ENCODE data around the gene DNAJC1. TPM values are rescaled to one million over a fixed set of nuclear protein-coding genes. Genes with fewer than 3 reads are reported as not detected.

Gene DNAJC1
- total and polyA plus RNA-seq, 10 of the 15 experiments (the other 5 are each of a cell fraction or from before 2014, with no cell fraction given) = 2.5 to 39.3 (median 20.4) TPM

DNA sequence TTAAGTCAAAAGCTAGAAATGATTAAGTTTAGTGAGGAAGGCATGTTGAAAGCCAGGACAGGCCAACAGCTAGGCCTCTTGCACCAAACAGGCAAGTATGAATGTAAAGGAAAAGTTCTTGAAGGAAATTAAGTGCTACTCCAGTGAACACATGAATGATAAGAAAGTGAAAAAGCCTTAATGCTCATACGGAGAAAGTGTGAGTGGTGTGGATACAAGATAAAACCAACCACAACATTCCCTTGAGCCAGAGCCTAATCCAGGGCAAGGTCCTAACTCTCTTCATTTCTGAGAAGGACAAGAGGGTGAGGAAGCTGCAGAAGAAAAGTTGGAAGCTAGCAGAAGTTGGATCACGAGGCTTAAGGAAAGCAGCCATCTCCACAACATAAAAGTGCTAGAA is 53.0 kb downstream of the DNAJC1 start (continued):
- TF ChIP-seq, protein P1, sequence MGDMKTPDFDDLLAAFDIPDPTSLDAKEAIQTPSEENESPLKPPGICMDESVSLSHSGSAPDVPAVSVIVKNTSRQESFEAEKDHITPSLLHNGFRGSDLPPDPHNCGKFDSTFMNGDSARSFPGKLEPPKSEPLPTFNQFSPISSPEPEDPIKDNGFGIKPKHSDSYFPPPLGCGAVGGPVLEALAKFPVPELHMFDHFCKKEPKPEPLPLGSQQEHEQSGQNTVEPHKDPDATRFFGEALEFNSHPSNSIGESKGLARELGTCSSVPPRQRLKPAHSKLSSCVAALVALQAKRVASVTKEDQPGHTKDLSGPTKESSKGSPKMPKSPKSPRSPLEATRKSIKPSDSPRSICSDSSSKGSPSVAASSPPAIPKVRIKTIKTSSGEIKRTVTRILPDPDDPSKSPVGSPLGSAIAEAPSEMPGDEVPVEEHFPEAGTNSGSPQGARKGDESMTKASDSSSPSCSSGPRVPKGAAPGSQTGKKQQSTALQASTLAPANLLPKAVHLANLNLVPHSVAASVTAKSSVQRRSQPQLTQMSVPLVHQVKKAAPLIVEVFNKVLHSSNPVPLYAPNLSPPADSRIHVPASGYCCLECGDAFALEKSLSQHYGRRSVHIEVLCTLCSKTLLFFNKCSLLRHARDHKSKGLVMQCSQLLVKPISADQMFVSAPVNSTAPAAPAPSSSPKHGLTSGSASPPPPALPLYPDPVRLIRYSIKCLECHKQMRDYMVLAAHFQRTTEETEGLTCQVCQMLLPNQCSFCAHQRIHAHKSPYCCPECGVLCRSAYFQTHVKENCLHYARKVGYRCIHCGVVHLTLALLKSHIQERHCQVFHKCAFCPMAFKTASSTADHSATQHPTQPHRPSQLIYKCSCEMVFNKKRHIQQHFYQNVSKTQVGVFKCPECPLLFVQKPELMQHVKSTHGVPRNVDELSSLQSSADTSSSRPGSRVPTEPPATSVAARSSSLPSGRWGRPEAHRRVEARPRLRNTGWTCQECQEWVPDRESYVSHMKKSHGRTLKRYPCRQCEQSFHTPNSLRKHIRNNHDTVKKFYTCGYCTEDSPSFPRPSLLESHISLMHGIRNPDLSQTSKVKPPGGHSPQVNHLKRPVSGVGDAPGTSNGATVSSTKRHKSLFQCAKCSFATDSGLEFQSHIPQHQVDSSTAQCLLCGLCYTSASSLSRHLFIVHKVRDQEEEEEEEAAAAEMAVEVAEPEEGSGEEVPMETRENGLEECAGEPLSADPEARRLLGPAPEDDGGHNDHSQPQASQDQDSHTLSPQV (IDR thresholded peaks at IDR 0.05) = no peak
- TF ChIP-seq, protein P2, sequence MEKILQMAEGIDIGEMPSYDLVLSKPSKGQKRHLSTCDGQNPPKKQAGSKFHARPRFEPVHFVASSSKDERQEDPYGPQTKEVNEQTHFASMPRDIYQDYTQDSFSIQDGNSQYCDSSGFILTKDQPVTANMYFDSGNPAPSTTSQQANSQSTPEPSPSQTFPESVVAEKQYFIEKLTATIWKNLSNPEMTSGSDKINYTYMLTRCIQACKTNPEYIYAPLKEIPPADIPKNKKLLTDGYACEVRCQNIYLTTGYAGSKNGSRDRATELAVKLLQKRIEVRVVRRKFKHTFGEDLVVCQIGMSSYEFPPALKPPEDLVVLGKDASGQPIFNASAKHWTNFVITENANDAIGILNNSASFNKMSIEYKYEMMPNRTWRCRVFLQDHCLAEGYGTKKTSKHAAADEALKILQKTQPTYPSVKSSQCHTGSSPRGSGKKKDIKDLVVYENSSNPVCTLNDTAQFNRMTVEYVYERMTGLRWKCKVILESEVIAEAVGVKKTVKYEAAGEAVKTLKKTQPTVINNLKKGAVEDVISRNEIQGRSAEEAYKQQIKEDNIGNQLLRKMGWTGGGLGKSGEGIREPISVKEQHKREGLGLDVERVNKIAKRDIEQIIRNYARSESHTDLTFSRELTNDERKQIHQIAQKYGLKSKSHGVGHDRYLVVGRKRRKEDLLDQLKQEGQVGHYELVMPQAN (conservative IDR thresholded peaks at IDR 0.05) = no peak

DNA sequence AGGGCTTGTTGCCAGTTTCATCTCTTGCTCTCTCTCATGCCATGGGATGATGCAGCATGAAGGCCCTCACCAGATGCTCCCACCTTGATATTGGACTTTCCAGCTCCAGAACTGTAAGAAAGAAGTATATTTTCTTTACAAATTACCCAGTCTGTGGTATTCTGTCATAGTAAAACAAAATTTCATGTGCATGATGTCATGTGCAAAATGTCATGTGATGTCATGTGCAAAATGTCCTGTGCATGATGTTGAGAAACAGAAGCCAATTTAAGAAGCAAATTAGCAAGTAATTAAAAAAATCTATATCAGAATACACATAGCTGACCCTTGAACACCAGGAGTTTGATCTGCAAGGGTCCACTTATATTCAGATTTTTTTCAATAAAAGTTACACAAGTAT is 56.6 kb downstream of the DNAJC1 start:
- DNase-seq (ENCODE audit: low read depth, low spot score) (no peak), ATAC-seq (no peak), FAIRE-seq (no peak)
- intact Hi-C loops (cut with micrococcal nuclease; ENCODE audit: unreplicated experiment) = no loop called here
- Histone ChIP-seq H3K4me1 (ENCODE audit: control insufficient read depth, insufficient read depth, low read length) (no peaks in the 10 kb centered on the region), H3K9ac (ENCODE audit: control insufficient read depth, insufficient read depth, low read length) (no peak overlapping the region), H3K36me3 (ENCODE audit: control insufficient read depth in 2 of 2, insufficient read depth in 2 of 2, low read length in 1 of 2) (no peaks in the 10 kb centered on the region), H2AFZ (ENCODE audit: control insufficient read depth, low read depth, low read length) (no peak overlapping the region), H3K9me3 (replicated peaks; ENCODE audit: control insufficient read depth, insufficient read depth, low read length) (no peaks in the 10 kb centered on the region), H3K27ac (ENCODE audit: control insufficient read depth, insufficient read depth) (no peak overlapping the region), H4K20me1 (ENCODE audit: control insufficient read depth, insufficient read depth) (no peaks in the 10 kb centered on the region), H3K4me2 (ENCODE audit: control insufficient read depth, insufficient read depth) (no peak overlapping the region), H3K27me3 (replicated peaks in 1 of 2; ENCODE audit: control insufficient read depth in 2 of 2, insufficient read depth in 2 of 2, low read length in 1 of 2) (no peaks in the 10 kb centered on the region), H3K79me2 (ENCODE audit: control insufficient read depth, insufficient read depth, low read length) (no peaks in the 10 kb centered on the region; the same call in 1 of the 2 replicates), H3K4me3 (no peak overlapping the region)
- RAD21 ChIA-PET (ENCODE audit: unreplicated experiment) = interaction anchor here (1.1 kb wide), 1 partner anchor 25 kb away, joined by 3 read pairs; no protein-coding TSS in a partner anchor
- TF ChIP-seq, protein P3, sequence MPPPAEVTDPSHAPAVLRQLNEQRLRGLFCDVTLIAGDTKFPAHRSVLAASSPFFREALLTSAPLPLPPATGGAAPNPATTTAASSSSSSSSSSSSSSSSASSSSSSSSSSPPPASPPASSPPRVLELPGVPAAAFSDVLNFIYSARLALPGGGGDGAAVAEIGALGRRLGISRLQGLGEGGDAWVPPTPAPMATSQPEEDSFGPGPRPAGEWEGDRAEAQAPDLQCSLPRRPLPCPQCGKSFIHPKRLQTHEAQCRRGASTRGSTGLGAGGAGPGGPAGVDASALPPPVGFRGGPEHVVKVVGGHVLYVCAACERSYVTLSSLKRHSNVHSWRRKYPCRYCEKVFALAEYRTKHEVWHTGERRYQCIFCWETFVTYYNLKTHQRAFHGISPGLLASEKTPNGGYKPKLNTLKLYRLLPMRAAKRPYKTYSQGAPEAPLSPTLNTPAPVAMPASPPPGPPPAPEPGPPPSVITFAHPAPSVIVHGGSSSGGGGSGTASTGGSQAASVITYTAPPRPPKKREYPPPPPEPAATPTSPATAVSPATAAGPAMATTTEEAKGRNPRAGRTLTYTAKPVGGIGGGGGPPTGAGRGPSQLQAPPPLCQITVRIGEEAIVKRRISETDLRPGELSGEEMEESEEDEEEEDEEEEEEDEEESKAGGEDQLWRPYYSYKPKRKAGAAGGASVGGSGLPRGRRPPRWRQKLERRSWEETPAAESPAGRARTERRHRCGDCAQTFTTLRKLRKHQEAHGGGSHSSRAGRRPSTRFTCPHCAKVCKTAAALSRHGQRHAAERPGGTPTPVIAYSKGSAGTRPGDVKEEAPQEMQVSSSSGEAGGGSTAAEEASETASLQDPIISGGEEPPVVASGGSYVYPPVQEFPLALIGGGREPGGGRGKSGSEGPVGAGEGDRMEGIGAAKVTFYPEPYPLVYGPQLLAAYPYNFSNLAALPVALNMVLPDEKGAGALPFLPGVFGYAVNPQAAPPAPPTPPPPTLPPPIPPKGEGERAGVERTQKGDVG (CRISPR knock-in tag; IDR thresholded peaks at IDR 0.05) = no peak
- POLR2A ChIA-PET = no interaction called here
- BruUV-seq (replicated peaks) = no TSS peak
- in situ Hi-C loops (cut with MboI) = no loop called here
- SMC1A ChIA-PET (ENCODE audit: uncharacterized antibody, unreplicated experiment) = interaction anchor here (0.8 to 1.0 kb wide), 2 partner anchors 23 to 44 kb away, joined by 3 to 4 read pairs; no protein-coding TSS in a partner anchor
- CTCF ChIA-PET = no interaction called here

Measured in GM12878 (cell line).